Inflammatory macrophage (primary cell): ENCODE measurements around the gene PRRG3.

ENCODE experiments used
- DNase-seq, 2 donors: peaks; one replicate each; pipeline ENCODE4 v3.0.0-alpha.2; 2020 to 2022

Gene PRRG3

GRCh38 chrX:151708821-151709220 lies 13.6 kb downstream of the PRRG3 start:
- DNase-seq = no peak

GRCh38 chrX:151710457-151710856 lies 15.2 kb downstream of the PRRG3 start:
- DNase-seq = no peak

GRCh38 chrX:151711154-151711553 lies 15.9 kb downstream of the PRRG3 start:
- DNase-seq = no peak

GRCh38 chrX:151711787-151712186 lies 16.5 kb downstream of the PRRG3 start:
- no peak for DNase-seq

GRCh38 chrX:151712253-151712652 lies 17.0 kb downstream of the PRRG3 start:
- DNase-seq = no peak

- peak; percentile 6 to 17 for DNase-seq
Measured at GRCh38 chrX:151713849-151714248, 18.6 kb downstream of the PRRG3 start.

GRCh38 chrX:151714362-151714761 lies 19.1 kb downstream of the PRRG3 start:
- no peak for DNase-seq

GRCh38 chrX:151715752-151716151 lies 20.5 kb downstream of the PRRG3 start, which contains the start of gene FATE1:
FATE1 (plus strand) TSS chrX:151716035; CDS start chrX:151716120, 85 bp downstream.
- DNase-seq = no peak

GRCh38 chrX:151722241-151722846 lies 27.1 kb downstream of the PRRG3 start:
- no peak for DNase-seq

- no peak for DNase-seq
Measured at GRCh38 chrX:151723156-151723760, 28.0 kb downstream of the PRRG3 start.

DNA sequence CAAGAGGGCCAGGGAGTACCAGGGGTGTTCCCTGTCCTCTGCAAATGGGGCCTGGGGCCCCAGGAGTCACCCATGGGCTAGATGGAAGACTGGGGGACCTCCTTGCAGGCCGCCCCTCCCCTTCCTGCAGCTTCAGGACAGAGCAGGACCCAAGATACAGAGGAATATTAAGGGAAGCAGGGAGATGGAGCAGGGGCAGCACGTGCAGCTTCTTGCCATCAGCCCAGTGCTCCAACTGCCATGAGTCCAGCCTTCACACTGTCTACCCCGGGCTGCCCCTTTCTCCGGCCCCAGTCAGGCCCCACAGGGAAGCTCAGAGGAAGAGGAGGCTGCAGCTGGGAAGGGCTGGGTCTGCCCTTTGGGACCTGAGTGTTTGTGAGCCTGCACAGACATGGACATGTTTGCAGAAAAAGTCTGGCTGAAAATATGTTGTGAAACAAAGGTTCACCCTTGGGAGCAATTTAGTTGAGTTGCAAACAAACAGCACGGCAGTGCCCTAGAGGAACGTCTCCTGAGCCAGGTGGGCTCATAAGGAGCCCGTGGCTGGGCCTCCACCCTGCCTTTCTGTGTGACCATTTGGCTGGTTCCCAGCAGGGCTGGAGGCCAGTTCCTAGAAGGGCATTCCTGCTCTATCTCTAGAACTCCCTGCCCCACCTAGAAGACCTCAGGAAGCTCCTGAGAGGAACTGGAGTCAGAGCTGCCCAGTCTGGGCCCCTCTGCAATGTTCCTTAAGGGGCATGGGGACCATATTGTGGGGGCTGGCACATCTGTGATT lies 29.5 kb downstream of the PRRG3 start:
- DNase-seq = no peak

- DNase-seq = peak; percentile 23 to 35
Measured at GRCh38 chrX:151725338-151725614, 30.0 kb downstream of the PRRG3 start.

GRCh38 chrX:151726751-151727150 lies 31.5 kb downstream of the PRRG3 start:
- no peak for DNase-seq

DNA sequence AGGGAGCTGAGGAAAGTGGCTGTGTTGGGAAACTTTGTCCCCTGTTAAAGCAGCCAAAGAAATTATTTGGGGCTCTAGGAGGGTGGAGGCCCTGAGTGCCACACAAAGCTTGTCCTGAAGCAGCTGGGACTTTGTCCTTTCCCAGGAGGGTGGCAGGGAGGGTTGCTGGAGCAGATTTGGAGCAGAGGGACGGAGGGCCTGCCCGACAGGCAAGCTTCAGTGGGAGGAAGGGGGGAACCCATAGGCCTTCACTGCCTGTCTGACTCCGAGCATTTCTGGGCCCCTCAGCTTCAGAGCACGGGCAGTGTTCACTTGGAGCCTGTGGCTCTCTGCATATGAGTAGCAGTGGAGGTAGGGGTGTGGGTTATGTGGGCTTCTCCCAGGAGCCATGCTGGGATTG lies 32.1 kb downstream of the PRRG3 start:
- DNase-seq = no peak

DNA sequence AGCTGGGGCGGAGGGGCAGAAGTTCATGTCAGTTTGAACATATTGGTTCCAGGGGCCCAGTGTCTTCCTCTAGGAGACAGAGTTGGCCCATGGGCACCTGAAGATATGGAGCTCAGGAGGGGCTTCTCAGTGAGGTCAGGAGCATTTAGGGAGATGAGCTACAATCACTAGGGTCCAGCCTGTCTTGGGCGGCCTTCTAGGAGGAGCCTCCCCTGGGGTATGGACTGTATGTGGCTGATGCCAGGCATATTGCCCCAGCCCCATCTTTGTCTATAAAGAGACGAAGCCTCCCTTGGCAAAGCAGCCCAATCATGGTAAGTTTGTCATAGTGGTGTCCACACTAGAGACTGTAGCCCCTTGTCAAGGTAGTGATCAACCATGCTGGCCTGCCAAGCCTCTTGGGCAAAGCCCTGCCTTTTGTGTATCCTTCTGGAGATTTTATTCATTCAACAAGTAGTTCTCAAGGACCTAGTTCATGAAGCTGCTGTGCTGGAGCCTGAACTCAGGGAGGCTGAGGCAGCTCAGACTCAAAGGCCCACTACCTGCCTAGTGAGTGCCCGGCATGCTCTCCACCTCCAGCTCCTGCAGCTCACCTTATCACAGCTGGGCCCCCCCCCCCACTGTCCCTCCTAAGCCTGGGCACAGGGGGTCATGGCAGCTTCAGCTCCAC lies 33.9 kb downstream of the PRRG3 start:
- DNase-seq = no peak

DNA sequence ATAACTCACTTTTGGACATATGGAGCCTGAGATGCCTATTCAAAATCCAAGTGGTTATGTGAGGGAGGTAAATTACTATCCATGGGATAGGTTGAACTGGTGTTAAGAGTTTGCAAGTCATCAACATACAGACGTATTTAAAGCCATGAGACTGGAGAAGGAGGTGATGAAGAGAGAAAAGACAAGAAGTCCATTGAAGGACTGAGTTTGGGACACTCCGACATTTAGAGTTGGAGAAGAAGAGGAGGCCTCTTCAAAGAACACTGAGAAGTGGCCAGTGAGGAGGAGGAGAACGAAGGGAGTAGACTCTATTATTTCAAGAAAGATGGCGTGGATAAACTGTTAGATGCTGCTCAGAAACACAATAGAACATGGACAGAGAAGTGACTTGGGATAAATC lies 39.2 kb downstream of the PRRG3 start, which contains the start of gene CNGA2:
TSS of gene CNGA2 (plus strand) at position 301 of the 400 bp plus-strand sequence. CDS start 3,738 bp downstream, outside the sequence.
- no peak for DNase-seq

DNA sequence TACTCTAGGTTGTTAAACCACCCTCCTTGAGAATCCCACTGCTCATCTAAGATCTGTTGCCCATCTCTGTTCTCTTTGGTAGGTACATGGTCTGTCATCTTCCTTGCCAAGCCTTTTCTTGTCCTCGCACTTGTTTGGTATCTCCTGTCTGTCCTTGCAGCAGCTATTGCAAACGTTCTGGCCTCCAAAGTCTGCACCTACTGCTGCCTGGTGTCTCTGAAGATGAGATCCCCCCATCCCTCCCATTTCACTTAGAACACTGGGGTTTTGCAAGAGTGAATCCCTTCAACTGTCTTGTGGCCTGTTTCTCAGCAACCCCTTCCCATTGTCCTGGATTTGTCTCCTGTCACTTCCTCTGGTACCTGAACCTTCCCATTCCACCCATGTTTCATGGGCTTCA lies 40.0 kb downstream of the PRRG3 start:
- no peak for DNase-seq

DNA sequence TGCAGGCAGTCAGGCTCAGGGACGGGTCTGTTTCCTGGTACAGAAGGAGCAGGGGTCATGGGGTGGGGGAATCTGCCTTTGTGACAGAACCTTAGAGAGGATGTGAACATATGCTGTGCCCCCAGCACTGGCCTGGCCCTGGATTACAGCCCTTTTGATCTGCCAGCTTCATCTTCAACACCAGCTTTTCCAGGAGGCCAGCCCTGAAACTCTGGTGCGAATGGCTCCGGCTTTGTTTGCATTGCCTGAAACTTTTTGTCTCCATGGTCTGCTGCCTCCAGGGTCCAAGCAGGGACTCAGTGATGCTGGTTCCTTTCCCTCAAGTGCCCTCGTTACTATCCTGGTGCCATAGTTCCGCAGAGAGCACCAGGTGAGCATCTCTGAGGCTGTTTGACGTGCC lies 41.4 kb downstream of the PRRG3 start:
- no peak for DNase-seq

DNA sequence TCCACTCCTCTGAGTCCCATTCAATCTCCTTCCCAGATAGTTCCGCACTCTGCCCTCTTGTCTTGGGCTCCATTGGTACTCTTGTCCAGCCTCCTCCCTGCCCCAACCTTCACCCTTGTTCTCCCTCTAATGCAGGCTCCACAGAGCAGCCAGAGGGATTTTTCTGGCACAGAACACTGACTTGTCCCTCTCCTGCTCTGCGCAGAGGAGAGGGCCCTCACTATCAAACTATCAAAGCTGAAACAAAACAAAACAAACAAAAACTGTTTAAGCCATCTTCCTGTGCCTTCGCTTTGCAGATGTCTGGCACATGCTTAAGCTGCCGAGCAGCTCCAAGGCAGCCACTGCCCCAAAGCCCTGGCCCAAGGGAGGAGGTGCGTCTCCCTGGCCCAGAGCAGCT lies 42.2 kb downstream of the PRRG3 start:
- DNase-seq = no peak

GRCh38 chrX:151738751-151739150 lies 43.5 kb downstream of the PRRG3 start:
- no peak for DNase-seq

GRCh38 chrX:151741606-151742005 lies 46.3 kb downstream of the PRRG3 start:
- DNase-seq = no peak

DNA sequence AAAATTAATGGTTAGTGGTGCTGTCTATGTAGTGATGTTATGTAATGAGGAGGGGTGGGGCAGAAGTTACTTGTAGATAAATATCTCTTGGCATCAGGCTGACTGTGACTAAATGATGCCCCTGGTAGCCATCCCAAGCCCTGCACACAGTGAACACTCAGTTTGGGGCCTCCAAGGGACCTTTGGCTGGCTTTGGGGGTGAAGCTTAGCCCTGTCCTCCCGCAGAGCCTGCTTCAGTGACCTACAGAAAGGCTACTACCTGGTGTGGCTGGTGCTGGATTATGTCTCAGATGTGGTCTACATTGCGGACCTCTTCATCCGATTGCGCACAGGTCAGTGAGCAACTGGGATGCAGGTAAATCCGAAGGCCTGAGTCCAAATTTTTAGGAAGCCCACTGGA lies 47.1 kb downstream of the PRRG3 start:
- no peak for DNase-seq

DNA sequence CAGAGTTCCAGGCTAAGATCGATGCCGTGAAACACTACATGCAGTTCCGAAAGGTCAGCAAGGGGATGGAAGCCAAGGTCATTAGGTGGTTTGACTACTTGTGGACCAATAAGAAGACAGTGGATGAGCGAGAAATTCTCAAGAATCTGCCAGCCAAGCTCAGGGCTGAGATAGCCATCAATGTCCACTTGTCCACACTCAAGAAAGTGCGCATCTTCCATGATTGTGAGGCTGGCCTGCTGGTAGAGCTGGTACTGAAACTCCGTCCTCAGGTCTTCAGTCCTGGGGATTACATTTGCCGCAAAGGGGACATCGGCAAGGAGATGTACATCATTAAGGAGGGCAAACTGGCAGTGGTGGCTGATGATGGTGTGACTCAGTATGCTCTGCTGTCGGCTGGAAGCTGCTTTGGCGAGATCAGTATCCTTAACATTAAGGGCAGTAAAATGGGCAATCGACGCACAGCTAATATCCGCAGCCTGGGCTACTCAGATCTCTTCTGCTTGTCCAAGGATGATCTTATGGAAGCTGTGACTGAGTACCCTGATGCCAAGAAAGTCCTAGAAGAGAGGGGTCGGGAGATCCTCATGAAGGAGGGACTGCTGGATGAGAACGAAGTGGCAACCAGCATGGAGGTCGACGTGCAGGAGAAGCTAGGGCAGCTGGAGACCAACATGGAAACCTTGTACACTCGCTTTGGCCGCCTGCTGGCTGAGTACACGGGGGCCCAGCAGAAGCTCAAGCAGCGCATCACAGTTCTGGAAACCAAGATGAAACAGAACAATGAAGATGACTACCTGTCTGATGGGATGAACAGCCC lies 48.6 kb downstream of the PRRG3 start:
- DNase-seq = no peak
